ENCODE measurements around the gene TBC1D32. TPM values are rescaled to one million over a fixed set of nuclear protein-coding genes. Genes with fewer than 3 reads are reported as not detected.

Gene TBC1D32
- total RNA-seq, 1 donor from 2014 or later, result 8.9 TPM

GRCh38 chr6:121171879-121172278 is 162.4 kb downstream of the TBC1D32 start:
- H3K9me3 Mint-ChIP-seq (ENCODE audit: unreplicated experiment), result peaks cover 2% of the 10 kb centered on the region

DNA sequence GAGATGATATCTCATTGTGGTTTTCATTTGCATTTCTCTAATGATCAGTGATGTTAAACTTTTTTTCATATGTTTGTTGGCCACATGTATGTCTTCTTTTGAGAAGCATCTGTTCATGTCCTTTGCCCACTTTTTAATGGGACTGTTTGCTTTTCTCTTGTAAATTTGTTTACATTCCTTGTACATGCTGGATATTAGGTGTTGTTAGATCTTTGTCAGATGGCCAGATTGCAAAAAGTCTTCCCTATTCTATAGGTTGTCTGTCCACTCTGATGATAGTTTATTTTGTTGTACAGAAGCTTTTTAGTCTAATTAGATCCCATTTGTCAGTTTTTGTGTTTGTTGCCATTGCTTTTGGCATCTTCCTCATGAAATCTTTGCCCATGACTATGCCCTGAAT is 172.4 kb downstream of the TBC1D32 start:
- H3K36me3 Mint-ChIP-seq (ENCODE audit: low read depth, unreplicated experiment), result peaks cover 8% of the 10 kb centered on the region
- Histone ChIP-seq H3K9ac (ENCODE audit: low read length) (no peak overlapping the region), H3K4me2 (ENCODE audit: low read length) (no peak overlapping the region), H2AFZ (ENCODE audit: low read depth, low read length) (no peak overlapping the region), H3K27me3 (ENCODE audit: insufficient read depth, low read length) (no peaks in the 10 kb centered on the region), H3K4me3 (ENCODE audit: insufficient read depth, low read depth, low read length) (no peak overlapping the region), H3K4me1 (ENCODE audit: insufficient read depth, low read length) (no peaks in the 10 kb centered on the region), H3K9me3 (ENCODE audit: insufficient read depth, low read depth, low read length) (no peaks in the 10 kb centered on the region), H3K36me3 (ENCODE audit: insufficient read depth, low read length) (no peaks in the 10 kb centered on the region), H3K79me2 (ENCODE audit: insufficient read depth, low read length) (no peaks in the 10 kb centered on the region), H3K27ac (ENCODE audit: low read depth, low read length) (no peak overlapping the region), H4K20me1 (ENCODE audit: insufficient read depth, low read length) (no peaks in the 10 kb centered on the region)
- no peaks in the 10 kb centered on the region for H3K4me1 Mint-ChIP-seq (ENCODE audit: low read depth, unreplicated experiment)
- peaks cover 3% of the 10 kb centered on the region for H3K9me3 Mint-ChIP-seq (ENCODE audit: unreplicated experiment)
- TF ChIP-seq EZH2 (IDR thresholded peaks at IDR 0.05; ENCODE audit: insufficient read depth, low read length) (no peak), CTCF (IDR thresholded peaks at IDR 0.05; ENCODE audit: insufficient read depth, low read depth, low read length) (no peak)
- FAIRE-seq, result no peak
- H3K27me3 Mint-ChIP-seq (ENCODE audit: low read depth, unreplicated experiment), result no peaks in the 10 kb centered on the region
- no peak for DNase-seq (ENCODE audit: low read depth)
- no peak overlapping the region for H3K27ac Mint-ChIP-seq (ENCODE audit: unreplicated experiment)
- H3K4me3 Mint-ChIP-seq (ENCODE audit: unreplicated experiment), result no peak overlapping the region

More at GRCh38 chr6:121171879-121172278, 162.4 kb downstream of the TBC1D32 start:
- Mint-ChIP-seq H3K4me1 (ENCODE audit: low read depth, unreplicated experiment) (no peaks in the 10 kb centered on the region), H3K36me3 (ENCODE audit: low read depth, unreplicated experiment) (no peaks in the 10 kb centered on the region), H3K27ac (ENCODE audit: unreplicated experiment) (no peak overlapping the region), H3K27me3 (ENCODE audit: low read depth, unreplicated experiment) (no peaks in the 10 kb centered on the region), H3K4me3 (ENCODE audit: unreplicated experiment) (no peak overlapping the region)
- no peaks in the 10 kb centered on the region for H4K20me1 ChIP-seq (ENCODE audit: insufficient read depth, low read length)
- no peak overlapping the region for H2AFZ ChIP-seq (ENCODE audit: low read depth, low read length)
- H3K27me3 ChIP-seq (ENCODE audit: insufficient read depth, low read length), result no peaks in the 10 kb centered on the region
- H3K4me1 ChIP-seq (ENCODE audit: insufficient read depth, low read length), result no peaks in the 10 kb centered on the region
- no peak for TF ChIP-seq EZH2 (IDR thresholded peaks at IDR 0.05; ENCODE audit: insufficient read depth, low read length)
- TF ChIP-seq CTCF (IDR thresholded peaks at IDR 0.05; ENCODE audit: insufficient read depth, low read depth, low read length), result no peak
- no peaks in the 10 kb centered on the region for H3K36me3 ChIP-seq (ENCODE audit: insufficient read depth, low read length)
- no peak overlapping the region for H3K4me2 ChIP-seq (ENCODE audit: low read length)
- no peaks in the 10 kb centered on the region for H3K79me2 ChIP-seq (ENCODE audit: insufficient read depth, low read length)
- no peak overlapping the region for H3K27ac ChIP-seq (ENCODE audit: low read depth, low read length)
- FAIRE-seq, result no peak
- no peak overlapping the region for H3K9ac ChIP-seq (ENCODE audit: low read length)
- H3K9me3 ChIP-seq (ENCODE audit: insufficient read depth, low read depth, low read length), result no peaks in the 10 kb centered on the region
- H3K4me3 ChIP-seq (ENCODE audit: insufficient read depth, low read depth, low read length), result no peak overlapping the region
- no peak for DNase-seq (ENCODE audit: low read depth)

GRCh38 chr6:121160276-121160675 is 174.0 kb downstream of the TBC1D32 start:
- no peaks in the 10 kb centered on the region for H4K20me1 ChIP-seq (ENCODE audit: insufficient read depth, low read length)
- no peaks in the 10 kb centered on the region for H3K36me3 ChIP-seq (ENCODE audit: insufficient read depth, low read length)
- no peak overlapping the region for H3K27ac ChIP-seq (ENCODE audit: low read depth, low read length)
- H3K4me2 ChIP-seq (ENCODE audit: low read length), result no peak overlapping the region
- H3K4me3 ChIP-seq (ENCODE audit: insufficient read depth, low read depth, low read length), result no peak overlapping the region
- H3K27me3 ChIP-seq (ENCODE audit: insufficient read depth, low read length), result no peaks in the 10 kb centered on the region
- Mint-ChIP-seq H3K4me1 (ENCODE audit: low read depth, unreplicated experiment) (no peaks in the 10 kb centered on the region), H3K27me3 (ENCODE audit: low read depth, unreplicated experiment) (no peaks in the 10 kb centered on the region), H3K4me3 (ENCODE audit: unreplicated experiment) (no peak overlapping the region), H3K27ac (ENCODE audit: unreplicated experiment) (no peak overlapping the region), H3K36me3 (ENCODE audit: low read depth, unreplicated experiment) (peaks cover 16% of the 10 kb centered on the region), H3K9me3 (ENCODE audit: unreplicated experiment) (peaks cover 3% of the 10 kb centered on the region)
- H2AFZ ChIP-seq (ENCODE audit: low read depth, low read length), result no peak overlapping the region
- no peak overlapping the region for H3K9ac ChIP-seq (ENCODE audit: low read length)
- FAIRE-seq (no peak), DNase-seq (ENCODE audit: low read depth) (no peak)
- TF ChIP-seq CTCF (IDR thresholded peaks at IDR 0.05; ENCODE audit: insufficient read depth, low read depth, low read length) (no peak), EZH2 (IDR thresholded peaks at IDR 0.05; ENCODE audit: insufficient read depth, low read length) (no peak)
- no peaks in the 10 kb centered on the region for H3K79me2 ChIP-seq (ENCODE audit: insufficient read depth, low read length)
- H3K4me1 ChIP-seq (ENCODE audit: insufficient read depth, low read length), result no peaks in the 10 kb centered on the region
- no peaks in the 10 kb centered on the region for H3K9me3 ChIP-seq (ENCODE audit: insufficient read depth, low read depth, low read length)

All from astrocyte (in vitro differentiated cells and primary cell).